SK-N-SH (cell line): ENCODE measurements around the gene CCDC102A. TPM values are rescaled to one million over a fixed set of nuclear protein-coding genes. Genes with fewer than 3 reads are reported as not detected.

Experiments
- CTCF ChIA-PET: fragments of 300-600, 350-600 bp; formaldehyde crosslinking; extraction: SDS; loops from one replicate; lab custom pipeline; 2021; lab: Yijun Ruan, JAX
- POLR2A ChIA-PET: fragments of 350-600 bp; sonication (Branson Sonifier 250); formaldehyde crosslinking; extraction: SDS; loops from one replicate; lab custom pipeline; 2020; ENCODE audit warnings: antibody characterized with exemption, inconsistent platforms; lab: Yijun Ruan, JAX
- DNase-seq: peaks from one replicate; pipeline ENCODE4 v3.0.0; 2012
- H2AFZ ChIP-seq: fragments of 200-600 bp; sonication (generic); 2 replicates; pipeline ENCODE4 v1.8.1; 2016; ENCODE audit warnings: antibody characterized with exemption, mild to moderate bottlenecking, low read depth
- H3F3A ChIP-seq: fragments of 200-600 bp; sonication (generic); replicated peaks from 2 replicates; pipeline ENCODE3; 2016; ENCODE audit warnings: antibody characterized with exemption, mild to moderate bottlenecking; ENCODE audit not compliant: insufficient read depth
- H3K27ac ChIP-seq, 2 experiments: fragments of 200-500 bp in 1 of 2; fragments of 200-600 bp in 1 of 2; sonication (Bioruptor generic) in 1 of 2; sonication (generic), shearing (Covaris generic) in 1 of 2; 2 replicates each; pipeline versions ENCODE4 v1.5.1 to v1.6.1; 2014 to 2016; ENCODE audit warnings: low read depth in 2 of 2, inconsistent platforms in 1 of 2, low read length in 1 of 2, mild to moderate bottlenecking in 1 of 2, mixed read lengths in 1 of 2
- H3K27me3 ChIP-seq: fragments of 200-600 bp; sonication (generic), shearing (Covaris generic); 2 replicates; pipeline ENCODE4 v1.6.1; 2016; ENCODE audit warnings: mixed run types; ENCODE audit not compliant: insufficient read depth
- H3K36me3 ChIP-seq, 2 experiments: fragments of 200-500 bp in 1 of 2; fragments of 200-600 bp in 1 of 2; sonication (Bioruptor generic) in 1 of 2; sonication (generic) in 1 of 2; replicated peaks in 1 of 2; 2 replicates each; pipeline versions ENCODE3 to v1.5.1; 2014 to 2016; ENCODE audit warnings: low read length in 1 of 2, mild to moderate bottlenecking in 1 of 2; ENCODE audit not compliant: insufficient read depth in 2 of 2, control insufficient read depth in 1 of 2
- H3K4me1 ChIP-seq, 2 experiments: fragments of 200-500 bp in 1 of 2; fragments of 200-600 bp in 1 of 2; sonication (Bioruptor generic) in 1 of 2; sonication (generic), shearing (Covaris generic) in 1 of 2; 2 replicates each; pipeline versions ENCODE4 v1.5.1 to v1.6.1; 2014 to 2016; ENCODE audit warnings: low read depth in 1 of 2, low read length in 1 of 2, mixed run types in 1 of 2; ENCODE audit not compliant: insufficient read depth in 2 of 2, control insufficient read depth in 1 of 2
- H3K4me2 ChIP-seq: fragments of 200-600 bp; sonication (generic), shearing (Covaris generic); 2 replicates; pipeline ENCODE4 v1.6.1; 2017; ENCODE audit warnings: mixed run types
- H3K4me3 ChIP-seq, 2 experiments: fragments of 200-500 bp in 1 of 2; fragments of 200-600 bp in 1 of 2; sonication (Bioruptor generic) in 1 of 2; sonication (generic), shearing (Covaris generic) in 1 of 2; 2 replicates each; pipeline versions ENCODE4 v1.5.1 to v1.8.1; 2014 to 2016; ENCODE audit warnings: low read depth in 2 of 2, inconsistent platforms in 1 of 2, low read length in 1 of 2, mild to moderate bottlenecking in 1 of 2, mixed read lengths in 1 of 2, moderate library complexity in 1 of 2
- H3K79me2 ChIP-seq: fragments of 200-600 bp; sonication (generic); 2 replicates; pipeline ENCODE4 v1.8.1; 2017; ENCODE audit warnings: mild to moderate bottlenecking; ENCODE audit not compliant: insufficient read depth
- H3K9ac ChIP-seq: fragments of 200-600 bp; sonication (generic); 2 replicates; pipeline ENCODE4 v1.6.1; 2017; ENCODE audit warnings: mixed run types
- H3K9me2 ChIP-seq: fragments of 200-600 bp; sonication (generic); 2 replicates; pipeline ENCODE4 v1.6.1; 2017; ENCODE audit warnings: mixed run types
- H3K9me3 ChIP-seq: fragments of 200-600 bp; sonication (generic); 2 replicates; pipeline ENCODE4 v1.6.1; 2017; ENCODE audit warnings: mixed run types, mild to moderate bottlenecking, moderate library complexity
- H4K20me1 ChIP-seq: fragments of 200-600 bp; sonication (generic); 2 replicates; pipeline ENCODE4 v1.6.1; 2017; ENCODE audit warnings: mild to moderate bottlenecking, mixed run types; ENCODE audit not compliant: insufficient read depth
- CHD2 ChIP-seq: fragments of 150-350 bp; IDR thresholded peaks from 2 replicates; pipeline ENCODE4 v1.6.1; 2018; ENCODE audit warnings: low read length; ENCODE audit not compliant: partially characterized antibody
- ELF1 ChIP-seq: IDR thresholded peaks from 2 replicates; pipeline ENCODE4 v1.4.0; 2012
- EZH2phosphoT487 ChIP-seq: fragments of 200-600 bp; sonication (generic); IDR thresholded peaks from 2 replicates; pipeline ENCODE4 v1.6.1; 2017; ENCODE audit warnings: low read depth, mixed run types, mild to moderate bottlenecking, antibody characterized with exemption, moderate library complexity, borderline replicate concordance
- FOSL2 ChIP-seq: IDR thresholded peaks from 2 replicates; pipeline ENCODE4 v1.4.0; 2012; ENCODE audit warnings: low read depth, mild to moderate bottlenecking, moderate library complexity, borderline replicate concordance
- FOXJ3 ChIP-seq: sonication (generic); formaldehyde crosslinking; IDR thresholded peaks from 2 replicates; pipeline ENCODE4 v1.5.1; 2020; ENCODE audit warnings: mild to moderate bottlenecking, missing genetic modification reagents
- GABPA ChIP-seq: IDR thresholded peaks from 2 replicates; pipeline ENCODE4 v1.4.0; 2012; ENCODE audit warnings: low read depth, mild to moderate bottlenecking
- GATA2 ChIP-seq: sonication (generic); formaldehyde crosslinking; IDR thresholded peaks from 2 replicates; pipeline ENCODE4 v1.5.0; 2020; ENCODE audit warnings: mild to moderate bottlenecking, missing genetic modification reagents
- JUND ChIP-seq: IDR thresholded peaks from 2 replicates; pipeline ENCODE4 v1.4.0; 2012
- MXI1 ChIP-seq: IDR thresholded peaks from 2 replicates; pipeline ENCODE4 v1.6.1; 2012; ENCODE audit warnings: mild to moderate bottlenecking, low read depth, low read length, improper control_type of control experiment
- NRF1 ChIP-seq: IDR thresholded peaks from 2 replicates; pipeline ENCODE4 v1.6.1; 2012; ENCODE audit warnings: low read depth, mild to moderate bottlenecking, low read length
- POLR2AphosphoS5 ChIP-seq: IDR thresholded peaks from 2 replicates; pipeline ENCODE4 v1.6.1; 2012; ENCODE audit warnings: low read depth, low read length
- RFX5 ChIP-seq: IDR thresholded peaks from 2 replicates; pipeline ENCODE4 v1.6.1; 2012; ENCODE audit warnings: mild to moderate bottlenecking, improper control_type of control experiment, low read length
- RXRA ChIP-seq: IDR thresholded peaks from 2 replicates; pipeline ENCODE4 v1.4.0; 2012; ENCODE audit warnings: low read depth, mild to moderate bottlenecking, borderline replicate concordance
- SIN3A ChIP-seq: IDR thresholded peaks from 2 replicates; pipeline ENCODE4 v1.6.1; 2012; ENCODE audit warnings: low read depth, mild to moderate bottlenecking, low read length, moderate library complexity, borderline replicate concordance
- SMC3 ChIP-seq: IDR thresholded peaks from 2 replicates; pipeline ENCODE4 v1.6.1; 2012; ENCODE audit warnings: low read depth, low read length, improper control_type of control experiment
- TAF1 ChIP-seq: IDR thresholded peaks from 2 replicates; pipeline ENCODE4 v1.6.1; 2012; ENCODE audit warnings: low read depth, mild to moderate bottlenecking, low read length, moderate library complexity, borderline replicate concordance
- TEAD4 ChIP-seq: IDR thresholded peaks from 2 replicates; pipeline ENCODE4 v1.4.0; 2012; ENCODE audit warnings: mild to moderate bottlenecking, borderline replicate concordance; ENCODE audit not compliant: insufficient read depth
- YY1 ChIP-seq: IDR thresholded peaks from 2 replicates; pipeline ENCODE4 v1.4.0; 2012; ENCODE audit warnings: low read depth, mild to moderate bottlenecking
- WGBS: methylation state at CpG from one replicate; pipeline ENCODE4 v1.1.6; 2017; ENCODE audit warnings: low lambda C conversion rate; 5-methylcytosine and 5-hydroxymethylcytosine counted together
- polyA plus RNA-seq, 3 experiments: library from polyadenylated mRNA; depleted of rRNA; stranded (reverse); fragments of >200 nt; gene quantifications; 2 replicates each; pipeline ENCODE4 v1.2.3, GENCODE V29; 2012
- TF ChIP-seq, protein P1 (sequence below): fragments of 200-600 bp; sonication (generic); IDR thresholded peaks from 2 replicates; pipeline ENCODE4 v1.6.1; 2017; ENCODE audit warnings: antibody characterized with exemption, mild to moderate bottlenecking, moderate library complexity
- TF ChIP-seq, protein P2 (sequence below): IDR thresholded peaks from 2 replicates; pipeline ENCODE4 v1.4.0; 2012; ENCODE audit warnings: low read depth
- TF ChIP-seq, protein P3 (sequence below): IDR thresholded peaks from 2 replicates; pipeline ENCODE4; 2012
- TF ChIP-seq, protein P4 (sequence below): IDR thresholded peaks from 2 replicates; pipeline ENCODE4 v1.4.0; 2012; ENCODE audit warnings: low read depth, borderline replicate concordance
- TF ChIP-seq, protein P5 (sequence below): IDR thresholded peaks from 2 replicates; pipeline ENCODE4 v1.6.1; 2012; ENCODE audit warnings: mild to moderate bottlenecking, low read depth, low read length, moderate library complexity
- TF ChIP-seq, protein P6 (sequence below): fragments of 150-350 bp; IDR thresholded peaks from 2 replicates; pipeline ENCODE4 v1.6.1; 2016; ENCODE audit warnings: mild to moderate bottlenecking, low read depth, low read length

Gene CCDC102A
- polyA plus RNA-seq, 1 of the 3 experiments (the other 2 are of a cell fraction): 26.2 TPM

DNA sequence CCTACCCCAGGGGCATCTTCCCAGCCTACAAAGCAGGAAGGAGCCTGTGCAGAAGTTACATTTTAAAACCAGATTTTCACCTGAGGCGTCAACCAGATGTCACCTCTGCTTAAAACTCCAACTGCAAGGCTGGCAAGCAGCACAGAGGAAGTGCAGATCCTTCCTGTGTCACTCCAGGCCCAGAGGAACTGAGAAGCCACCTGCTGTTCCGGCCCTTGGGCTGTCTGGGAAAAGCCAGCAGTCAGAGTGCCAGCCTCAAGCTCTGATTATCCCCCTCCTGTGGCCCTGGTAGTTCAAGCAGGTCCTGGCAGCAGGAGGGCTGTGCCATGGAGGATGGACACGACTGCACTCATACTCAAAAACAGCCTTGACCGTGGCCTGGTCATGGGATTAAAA lies 63.7 kb downstream of the CCDC102A start:
- H4K20me1 ChIP-seq: 0 out of 2 replicates have a peak, but pooled peaks cover 9% of the 10 kb centered on the region
- TF ChIP-seq RFX5 (no peak), SIN3A (no peak; the same call in 1 of the 2 replicates), YY1 (no peak), CHD2 (peak; percentile 50), FOXJ3 (peak; percentile 92), EZH2phosphoT487 (no peak), GABPA (no peak), SMC3 (0 out of 2 replicates have a peak, but pooled peaks have one; percentile 7), TEAD4 (no peak), GATA2 (CRISPR knock-in tag) (peak; percentile 23; the same call in 1 of the 2 replicates), POLR2AphosphoS5 (no peak), TAF1 (no peak), JUND (no peak), FOSL2 (no peak), MXI1 (no peak), RXRA (no peak), NRF1 (no peak), ELF1 (no peak)
- TF ChIP-seq, protein P1, sequence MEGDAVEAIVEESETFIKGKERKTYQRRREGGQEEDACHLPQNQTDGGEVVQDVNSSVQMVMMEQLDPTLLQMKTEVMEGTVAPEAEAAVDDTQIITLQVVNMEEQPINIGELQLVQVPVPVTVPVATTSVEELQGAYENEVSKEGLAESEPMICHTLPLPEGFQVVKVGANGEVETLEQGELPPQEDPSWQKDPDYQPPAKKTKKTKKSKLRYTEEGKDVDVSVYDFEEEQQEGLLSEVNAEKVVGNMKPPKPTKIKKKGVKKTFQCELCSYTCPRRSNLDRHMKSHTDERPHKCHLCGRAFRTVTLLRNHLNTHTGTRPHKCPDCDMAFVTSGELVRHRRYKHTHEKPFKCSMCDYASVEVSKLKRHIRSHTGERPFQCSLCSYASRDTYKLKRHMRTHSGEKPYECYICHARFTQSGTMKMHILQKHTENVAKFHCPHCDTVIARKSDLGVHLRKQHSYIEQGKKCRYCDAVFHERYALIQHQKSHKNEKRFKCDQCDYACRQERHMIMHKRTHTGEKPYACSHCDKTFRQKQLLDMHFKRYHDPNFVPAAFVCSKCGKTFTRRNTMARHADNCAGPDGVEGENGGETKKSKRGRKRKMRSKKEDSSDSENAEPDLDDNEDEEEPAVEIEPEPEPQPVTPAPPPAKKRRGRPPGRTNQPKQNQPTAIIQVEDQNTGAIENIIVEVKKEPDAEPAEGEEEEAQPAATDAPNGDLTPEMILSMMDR: no peak
- TF ChIP-seq, protein P2, sequence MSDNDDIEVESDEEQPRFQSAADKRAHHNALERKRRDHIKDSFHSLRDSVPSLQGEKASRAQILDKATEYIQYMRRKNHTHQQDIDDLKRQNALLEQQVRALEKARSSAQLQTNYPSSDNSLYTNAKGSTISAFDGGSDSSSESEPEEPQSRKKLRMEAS: no peak
- TF ChIP-seq, protein P3, sequence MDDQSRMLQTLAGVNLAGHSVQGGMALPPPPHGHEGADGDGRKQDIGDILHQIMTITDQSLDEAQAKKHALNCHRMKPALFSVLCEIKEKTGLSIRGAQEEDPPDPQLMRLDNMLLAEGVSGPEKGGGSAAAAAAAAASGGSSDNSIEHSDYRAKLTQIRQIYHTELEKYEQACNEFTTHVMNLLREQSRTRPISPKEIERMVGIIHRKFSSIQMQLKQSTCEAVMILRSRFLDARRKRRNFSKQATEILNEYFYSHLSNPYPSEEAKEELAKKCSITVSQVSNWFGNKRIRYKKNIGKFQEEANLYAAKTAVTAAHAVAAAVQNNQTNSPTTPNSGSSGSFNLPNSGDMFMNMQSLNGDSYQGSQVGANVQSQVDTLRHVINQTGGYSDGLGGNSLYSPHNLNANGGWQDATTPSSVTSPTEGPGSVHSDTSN: no peak
- TF ChIP-seq, protein P4, sequence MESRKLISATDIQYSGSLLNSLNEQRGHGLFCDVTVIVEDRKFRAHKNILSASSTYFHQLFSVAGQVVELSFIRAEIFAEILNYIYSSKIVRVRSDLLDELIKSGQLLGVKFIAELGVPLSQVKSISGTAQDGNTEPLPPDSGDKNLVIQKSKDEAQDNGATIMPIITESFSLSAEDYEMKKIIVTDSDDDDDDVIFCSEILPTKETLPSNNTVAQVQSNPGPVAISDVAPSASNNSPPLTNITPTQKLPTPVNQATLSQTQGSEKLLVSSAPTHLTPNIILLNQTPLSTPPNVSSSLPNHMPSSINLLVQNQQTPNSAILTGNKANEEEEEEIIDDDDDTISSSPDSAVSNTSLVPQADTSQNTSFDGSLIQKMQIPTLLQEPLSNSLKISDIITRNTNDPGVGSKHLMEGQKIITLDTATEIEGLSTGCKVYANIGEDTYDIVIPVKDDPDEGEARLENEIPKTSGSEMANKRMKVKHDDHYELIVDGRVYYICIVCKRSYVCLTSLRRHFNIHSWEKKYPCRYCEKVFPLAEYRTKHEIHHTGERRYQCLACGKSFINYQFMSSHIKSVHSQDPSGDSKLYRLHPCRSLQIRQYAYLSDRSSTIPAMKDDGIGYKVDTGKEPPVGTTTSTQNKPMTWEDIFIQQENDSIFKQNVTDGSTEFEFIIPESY: no peak
- TF ChIP-seq, protein P5, sequence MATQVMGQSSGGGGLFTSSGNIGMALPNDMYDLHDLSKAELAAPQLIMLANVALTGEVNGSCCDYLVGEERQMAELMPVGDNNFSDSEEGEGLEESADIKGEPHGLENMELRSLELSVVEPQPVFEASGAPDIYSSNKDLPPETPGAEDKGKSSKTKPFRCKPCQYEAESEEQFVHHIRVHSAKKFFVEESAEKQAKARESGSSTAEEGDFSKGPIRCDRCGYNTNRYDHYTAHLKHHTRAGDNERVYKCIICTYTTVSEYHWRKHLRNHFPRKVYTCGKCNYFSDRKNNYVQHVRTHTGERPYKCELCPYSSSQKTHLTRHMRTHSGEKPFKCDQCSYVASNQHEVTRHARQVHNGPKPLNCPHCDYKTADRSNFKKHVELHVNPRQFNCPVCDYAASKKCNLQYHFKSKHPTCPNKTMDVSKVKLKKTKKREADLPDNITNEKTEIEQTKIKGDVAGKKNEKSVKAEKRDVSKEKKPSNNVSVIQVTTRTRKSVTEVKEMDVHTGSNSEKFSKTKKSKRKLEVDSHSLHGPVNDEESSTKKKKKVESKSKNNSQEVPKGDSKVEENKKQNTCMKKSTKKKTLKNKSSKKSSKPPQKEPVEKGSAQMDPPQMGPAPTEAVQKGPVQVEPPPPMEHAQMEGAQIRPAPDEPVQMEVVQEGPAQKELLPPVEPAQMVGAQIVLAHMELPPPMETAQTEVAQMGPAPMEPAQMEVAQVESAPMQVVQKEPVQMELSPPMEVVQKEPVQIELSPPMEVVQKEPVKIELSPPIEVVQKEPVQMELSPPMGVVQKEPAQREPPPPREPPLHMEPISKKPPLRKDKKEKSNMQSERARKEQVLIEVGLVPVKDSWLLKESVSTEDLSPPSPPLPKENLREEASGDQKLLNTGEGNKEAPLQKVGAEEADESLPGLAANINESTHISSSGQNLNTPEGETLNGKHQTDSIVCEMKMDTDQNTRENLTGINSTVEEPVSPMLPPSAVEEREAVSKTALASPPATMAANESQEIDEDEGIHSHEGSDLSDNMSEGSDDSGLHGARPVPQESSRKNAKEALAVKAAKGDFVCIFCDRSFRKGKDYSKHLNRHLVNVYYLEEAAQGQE: no peak
- TF ChIP-seq, protein P6, sequence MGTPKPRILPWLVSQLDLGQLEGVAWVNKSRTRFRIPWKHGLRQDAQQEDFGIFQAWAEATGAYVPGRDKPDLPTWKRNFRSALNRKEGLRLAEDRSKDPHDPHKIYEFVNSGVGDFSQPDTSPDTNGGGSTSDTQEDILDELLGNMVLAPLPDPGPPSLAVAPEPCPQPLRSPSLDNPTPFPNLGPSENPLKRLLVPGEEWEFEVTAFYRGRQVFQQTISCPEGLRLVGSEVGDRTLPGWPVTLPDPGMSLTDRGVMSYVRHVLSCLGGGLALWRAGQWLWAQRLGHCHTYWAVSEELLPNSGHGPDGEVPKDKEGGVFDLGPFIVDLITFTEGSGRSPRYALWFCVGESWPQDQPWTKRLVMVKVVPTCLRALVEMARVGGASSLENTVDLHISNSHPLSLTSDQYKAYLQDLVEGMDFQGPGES: no peak

More for the DNA sequence above, 63.7 kb downstream of the CCDC102A start:
- no peak overlapping the region for H3K4me2 ChIP-seq
- peak overlapping the region in 1 of 2 experiments; percentile 95; a peak in 2 of 4 replicates for H3K27ac ChIP-seq
- ChIA-PET CTCF (interaction anchor here (1.4 to 21.0 kb wide), 6 partner anchors 9 to 54 kb away, joined by 4 to 354 read pairs (median 9); partner anchors contain the start of gene POLR2C), POLR2A (interaction anchor here (1.0 to 5.1 kb wide), 8 partner anchors 9 to 55 kb away, joined by 3 to 52 read pairs (median 8); partner anchors contain the start of genes CIAPIN1, COQ9, DOK4 and POLR2C)
- no peak overlapping the region for H2AFZ ChIP-seq
- peak; percentile 81 for DNase-seq
- no peak overlapping the region for H3K9ac ChIP-seq
- H3K27me3 ChIP-seq: no peaks in the 10 kb centered on the region
- peaks cover 33 to 69% of the 10 kb centered on the region in 2 experiments for H3K36me3 ChIP-seq
- H3K4me3 ChIP-seq: no peak overlapping the region
- peaks cover 0 to 80% of the 10 kb centered on the region in 2 experiments; a peak in 2 of 4 replicates for H3K4me1 ChIP-seq
- peaks cover 7% of the 10 kb centered on the region; the same call in 1 of the 2 replicates for H3K79me2 ChIP-seq
- H3K9me2 ChIP-seq: no peaks in the 10 kb centered on the region
- peaks cover 4% of the 10 kb centered on the region for H3F3A ChIP-seq
- H3K9me3 ChIP-seq: no peaks in the 10 kb centered on the region
- 74% methylated on average over 4 of the region's 4 CpGs for WGBS
